GM12878 (cell line): ENCODE measurements around the gene NPIPB8. TPM values are rescaled to one million over a fixed set of nuclear protein-coding genes. Genes with fewer than 3 reads are reported as not detected.
"Not testable (repeated sequence)": the region's sequence is repeated elsewhere in the genome, so short reads cannot be mapped to it uniquely, and the experiment has no call there.

Experiments used
- ATAC-seq: fragments of 200-7000 bp; cut with Tn5 transposase; 3 replicates; pipeline ENCODE4 v1.9.1; 2020; ENCODE audit warnings: mild to moderate bottlenecking, moderate library complexity
- BruUV-seq: library from RNA; stranded (reverse); fragments of 400-500 nt; replicated peaks from 2 replicates; lab custom pipeline; 2021; lab: Mats Ljungman, UMichigan
- CTCF ChIA-PET: fragments of 300-600 bp; sonication (Branson Sonifier 250); formaldehyde crosslinking; extraction: SDS; loops from one replicate; lab custom pipeline; 2021; ENCODE audit warnings: inconsistent platforms; lab: Yijun Ruan, JAX
- POLR2A ChIA-PET: fragments of 350-600 bp; formaldehyde crosslinking; extraction: SDS; loops from one replicate; lab custom pipeline; 2021; ENCODE audit warnings: inconsistent platforms; lab: Charles Lee
- RAD21 ChIA-PET: fragments of 300-600 bp; sonication (Branson Sonifier 250); formaldehyde crosslinking; loops from one replicate; lab custom pipeline; 2023; ENCODE audit warnings: antibody characterized with exemption; ENCODE audit not compliant: unreplicated experiment; lab: Charles Lee
- SMC1A ChIA-PET: fragments of 300-600 bp; sonication (Branson Sonifier 250); formaldehyde crosslinking; loops from one replicate; lab custom pipeline; 2023; ENCODE audit not compliant: unreplicated experiment, uncharacterized antibody; lab: Charles Lee
- DNase-seq: peaks from one replicate; pipeline ENCODE4 v3.0.0-alpha.2; 2011; ENCODE audit warnings: low read depth, low spot score
- FAIRE-seq: peaks from 3 replicates; lab custom pipeline; 2011; peaks lifted over from hg19 to GRCh38; lab: Jason Lieb, UNC
- H2AFZ ChIP-seq: 2 replicates; pipeline ENCODE4 v1.6.0; 2011; ENCODE audit warnings: low read depth, low read length, control low read depth; ENCODE audit not compliant: control insufficient read depth
- H3K27ac ChIP-seq: 2 replicates; pipeline ENCODE4 v1.5.1; 2011; ENCODE audit warnings: control low read depth; ENCODE audit not compliant: control insufficient read depth, insufficient read depth
- H3K27me3 ChIP-seq, 2 experiments: replicated peaks in 1 of 2; 2 replicates each; pipeline versions ENCODE4 v1.6.0 to v1.6.1; 2011; ENCODE audit warnings: low read length in 1 of 2; ENCODE audit not compliant: control insufficient read depth in 2 of 2, insufficient read depth in 2 of 2
- H3K36me3 ChIP-seq, 2 experiments: 2 replicates each; pipeline ENCODE4 v1.5.1; 2011; ENCODE audit warnings: low read length in 1 of 2; ENCODE audit not compliant: control insufficient read depth in 2 of 2, insufficient read depth in 2 of 2
- H3K4me1 ChIP-seq: 2 replicates; pipeline ENCODE4 v1.6.1; 2011; ENCODE audit warnings: mild to moderate bottlenecking, low read length, moderate library complexity, mixed read lengths; ENCODE audit not compliant: control insufficient read depth, insufficient read depth
- H3K4me2 ChIP-seq: 2 replicates; pipeline ENCODE4 v1.6.0; 2011; ENCODE audit warnings: control low read depth; ENCODE audit not compliant: control insufficient read depth, insufficient read depth
- H3K4me3 ChIP-seq: fragments of 200-600 bp; sonication (generic); 2 replicates; pipeline ENCODE4 v1.5.1; 2016
- H3K79me2 ChIP-seq: 2 replicates; pipeline ENCODE4 v1.6.0; 2011; ENCODE audit warnings: low read length; ENCODE audit not compliant: control insufficient read depth, insufficient read depth
- H3K9ac ChIP-seq: 2 replicates; pipeline ENCODE4 v1.8.0; 2011; ENCODE audit warnings: low read length, control low read depth, mixed read lengths; ENCODE audit not compliant: control insufficient read depth, insufficient read depth
- H3K9me3 ChIP-seq: replicated peaks from 3 replicates; pipeline ENCODE4 v1.5.1; 2011; ENCODE audit warnings: mild to moderate bottlenecking, low read length; ENCODE audit not compliant: control insufficient read depth, insufficient read depth
- H4K20me1 ChIP-seq: 2 replicates; pipeline ENCODE4 v1.6.0; 2011; ENCODE audit not compliant: control insufficient read depth, insufficient read depth
- WGBS: methylation state at CpG from one replicate; pipeline ENCODE4 v1.1.6; 2016; ENCODE audit warnings: low lambda C conversion rate; ENCODE audit not compliant: insufficient replicate concordance, insufficient coverage; ENCODE audit errors: missing lambda C conversion rate; 5-methylcytosine and 5-hydroxymethylcytosine counted together
- in situ Hi-C: fragments of 300-500 bp; cut with MboI; formaldehyde crosslinking; loops from 9 replicates; pipeline ENCODE4 v1.14.3; 2018; ENCODE audit warnings: mixed read lengths
- intact Hi-C: fragments of 100-400 bp; cut with micrococcal nuclease; formaldehyde crosslinking; loops from one replicate; pipeline ENCODE4 v1.14.2; 2022; ENCODE audit not compliant: unreplicated experiment
- polyA plus RNA-seq, 11 experiments: library from polyadenylated mRNA; depleted of rRNA in 4 of 11; unstranded in 6 of 11; stranded (reverse) in 5 of 11; fragments of >200 nt; fragmentation: Nextera tagmentation in 4 of 11; fragmentation: Illumina TruSeq in 1 of 11; extraction: Ambion mirVana in 4 of 11; extraction: Trizol in 1 of 11; gene quantifications; 1 replicate in 1 of 11; 2 replicates in 10 of 11; pipeline versions ENCODE4 v1.2.1 to v1.2.3, GENCODE V29; 2011 to 2016; ENCODE audit warnings: inconsistent platforms in 2 of 11, missing spikeins in 2 of 11, low read depth in 1 of 11
- total RNA-seq, 4 experiments: library from RNA; depleted of rRNA in 3 of 4; stranded (reverse); fragments of >200 nt in 3 of 4; fragmentation: Illumina TruSeq in 1 of 4; extraction: Trizol in 1 of 4; gene quantifications; 2 replicates each; pipeline versions ENCODE4 v1.2.1 to v1.2.3, GENCODE V29; 2013 to 2021

Gene NPIPB8
- total and polyA plus RNA-seq, 10 of the 15 experiments (the other 5 are each of a cell fraction or from before 2014, with no cell fraction given) = 0.03 to 1.2 (median 0.56) TPM; not detected in 5

DNA sequence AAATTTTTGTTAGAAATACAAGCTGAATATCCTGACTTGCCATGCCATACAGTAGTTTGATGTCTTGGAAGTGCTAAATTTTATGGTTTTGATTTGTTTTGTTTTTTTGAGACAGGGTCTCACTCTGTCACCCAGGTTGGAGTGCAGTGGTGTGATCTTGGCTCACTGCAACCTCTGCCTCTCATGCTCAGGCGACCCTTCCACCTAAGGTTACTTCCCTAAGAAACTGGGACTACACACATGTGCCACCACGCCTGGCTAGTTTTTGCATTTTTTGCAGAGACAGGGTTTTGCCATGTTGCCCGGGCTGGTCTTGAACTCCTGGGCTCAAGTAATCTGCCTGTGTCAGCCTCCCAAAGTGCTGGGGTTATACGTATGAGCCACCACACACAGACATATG lies 53.9 kb downstream of the NPIPB8 start:
- SMC1A ChIA-PET, H3K27ac ChIP-seq, DNase-seq, ATAC-seq, H3K36me3 ChIP-seq, CTCF ChIA-PET, FAIRE-seq, H3K9ac ChIP-seq, H3K9me3 ChIP-seq, BruUV-seq, H3K4me1 ChIP-seq, RAD21 ChIA-PET, H3K4me3 ChIP-seq, H3K27me3 ChIP-seq, H3K4me2 ChIP-seq, intact Hi-C loops, H4K20me1 ChIP-seq, POLR2A ChIA-PET, in situ Hi-C loops, H3K79me2 ChIP-seq, H2AFZ ChIP-seq: not testable (repeated sequence)
- WGBS = 40% methylated on average over 3 of the region's 4 CpGs

DNA sequence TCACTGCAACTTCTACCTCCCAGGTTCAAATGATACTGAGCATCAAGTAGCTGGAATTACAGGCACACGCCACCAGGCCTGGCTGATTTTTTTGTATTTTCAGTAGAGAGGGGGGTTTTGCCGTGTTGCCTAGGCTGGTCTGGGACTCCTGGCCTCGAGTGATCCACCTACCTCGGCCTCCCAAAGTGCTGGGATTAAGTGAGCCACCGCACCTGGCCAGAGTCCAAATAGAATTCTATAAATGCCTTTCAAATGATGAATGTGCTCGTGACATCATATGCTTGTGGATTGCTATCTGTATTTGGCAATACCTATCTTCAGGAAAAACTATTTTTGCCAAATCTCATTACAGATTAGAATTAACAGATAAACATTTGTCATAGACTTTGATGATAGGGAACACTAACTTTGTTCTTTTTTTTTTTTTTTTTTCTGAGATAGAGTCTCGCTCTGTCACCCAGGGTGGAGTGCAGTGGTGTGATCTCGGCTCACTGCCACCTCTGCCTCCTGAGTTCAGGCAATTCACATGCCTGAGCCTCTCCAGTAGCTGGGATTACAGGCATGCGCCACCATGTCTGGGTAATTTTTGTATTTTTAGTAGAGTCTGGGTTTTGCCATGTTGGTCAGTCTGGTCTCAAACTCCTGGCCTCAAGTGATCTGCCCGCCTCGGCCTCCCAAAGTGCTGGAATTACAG lies 55.5 kb downstream of the NPIPB8 start:
- H3K9ac ChIP-seq, RAD21 ChIA-PET, CTCF ChIA-PET, H3K4me2 ChIP-seq, POLR2A ChIA-PET, H3K27me3 ChIP-seq, SMC1A ChIA-PET, DNase-seq, H3K9me3 ChIP-seq, FAIRE-seq, H3K27ac ChIP-seq, intact Hi-C loops, H3K4me3 ChIP-seq, H2AFZ ChIP-seq, H3K79me2 ChIP-seq, H4K20me1 ChIP-seq, H3K36me3 ChIP-seq, ATAC-seq, H3K4me1 ChIP-seq, in situ Hi-C loops, BruUV-seq: not testable (repeated sequence)
- WGBS = no CpG with 5 or more reads among the region's 11 CpGs

DNA sequence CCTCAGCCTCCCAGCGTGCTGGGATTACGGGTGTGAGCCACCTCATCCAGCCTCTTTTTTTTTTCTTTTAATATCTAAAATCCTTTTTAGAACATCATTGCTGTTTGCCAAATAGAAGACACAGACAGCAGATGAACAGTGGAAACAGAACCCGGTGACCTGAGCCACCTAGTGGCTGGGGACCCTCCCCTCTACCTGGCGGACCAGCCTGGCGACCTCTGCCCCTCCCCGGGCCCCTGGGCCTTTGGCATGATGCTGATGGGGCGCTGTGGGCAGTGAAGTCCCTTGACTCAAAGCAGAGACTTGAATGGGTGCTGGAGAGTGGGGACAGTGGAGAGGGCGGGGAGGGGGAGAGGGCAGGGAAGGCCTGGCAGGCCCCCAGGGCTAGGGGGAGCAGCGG lies 61.9 kb downstream of the NPIPB8 start:
- in situ Hi-C loops, H3K27ac ChIP-seq, SMC1A ChIA-PET: not testable (repeated sequence)

DNA sequence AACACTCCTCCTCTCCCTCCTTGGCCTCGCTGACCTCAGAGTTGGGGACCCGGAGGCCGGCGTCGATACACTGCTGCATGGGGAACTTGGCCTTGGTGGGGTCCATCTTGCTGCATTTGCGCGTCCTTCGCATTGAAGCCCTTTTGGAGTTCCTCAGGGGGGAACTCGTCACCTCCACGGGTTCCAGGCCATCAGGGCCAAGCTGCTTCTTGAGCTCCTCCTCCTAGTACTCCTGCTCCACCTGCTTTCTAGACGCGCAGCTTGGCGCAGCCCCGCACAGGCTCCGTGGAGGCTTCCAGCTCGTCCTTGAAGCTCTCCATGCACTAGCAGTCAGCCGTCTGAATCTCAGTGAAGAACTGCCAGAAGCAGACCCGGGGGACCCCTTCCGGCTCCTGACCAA lies 62.5 kb downstream of the NPIPB8 start:
- SMC1A ChIA-PET, ATAC-seq, H3K79me2 ChIP-seq, H3K27ac ChIP-seq, H4K20me1 ChIP-seq, RAD21 ChIA-PET, H2AFZ ChIP-seq, H3K9me3 ChIP-seq, H3K4me1 ChIP-seq, in situ Hi-C loops, FAIRE-seq, POLR2A ChIA-PET, H3K27me3 ChIP-seq, CTCF ChIA-PET, H3K9ac ChIP-seq, DNase-seq, H3K4me2 ChIP-seq, BruUV-seq, H3K36me3 ChIP-seq, H3K4me3 ChIP-seq, intact Hi-C loops: not testable (repeated sequence)
- WGBS = 0% methylated on average over 2 of the region's 19 CpGs

More for the DNA sequence above, 61.9 kb downstream of the NPIPB8 start:
- DNase-seq, ATAC-seq, CTCF ChIA-PET, BruUV-seq, H3K9me3 ChIP-seq, FAIRE-seq, H3K27me3 ChIP-seq, RAD21 ChIA-PET, H3K4me1 ChIP-seq, H3K4me3 ChIP-seq, H3K36me3 ChIP-seq, H2AFZ ChIP-seq, H3K9ac ChIP-seq, POLR2A ChIA-PET, H3K79me2 ChIP-seq, H3K4me2 ChIP-seq, intact Hi-C loops, H4K20me1 ChIP-seq: not testable (repeated sequence)
- no CpG with 5 or more reads among the region's 9 CpGs for WGBS
